Calu3 (cell line): ENCODE measurements around the gene ARMC9. TPM values are rescaled to one million over a fixed set of nuclear protein-coding genes. Genes with fewer than 3 reads are reported as not detected.

Source experiments
- BruUV-seq: library from RNA; stranded (reverse); fragments of 400-500 nt; replicated peaks from 2 replicates; lab custom pipeline; 2021; lab: Mats Ljungman, UMichigan
- CTCF ChIA-PET: fragments of 300-600 bp; sonication (Branson Sonifier 250); formaldehyde crosslinking; loops from one replicate; lab custom pipeline; 2022; ENCODE audit warnings: antibody characterized with exemption; lab: Charles Lee
- DNase-seq: peaks from one replicate; pipeline ENCODE4 v3.0.0; 2022
- H3K27ac Mint-ChIP-seq: one replicate; pipeline ENCODE4 v1.8.0; 2022; ENCODE audit warnings: mixed read lengths; ENCODE audit not compliant: unreplicated experiment
- H3K27me3 Mint-ChIP-seq: one replicate; pipeline ENCODE4 v1.8.0; 2022; ENCODE audit warnings: mixed read lengths; ENCODE audit not compliant: unreplicated experiment
- H3K36me3 Mint-ChIP-seq: one replicate; pipeline ENCODE4 v1.8.0; 2022; ENCODE audit warnings: mild to moderate bottlenecking, moderate library complexity, mixed read lengths; ENCODE audit not compliant: insufficient read depth, unreplicated experiment
- H3K4me1 Mint-ChIP-seq: one replicate; pipeline ENCODE4 v1.8.0; 2022; ENCODE audit warnings: mild to moderate bottlenecking, low read depth, mixed read lengths; ENCODE audit not compliant: unreplicated experiment
- H3K4me3 Mint-ChIP-seq: one replicate; pipeline ENCODE4 v1.8.0; 2022; ENCODE audit warnings: mild to moderate bottlenecking, low read depth, moderate library complexity, mixed read lengths; ENCODE audit not compliant: unreplicated experiment
- H3K9me3 Mint-ChIP-seq: one replicate; pipeline ENCODE4 v1.8.0; 2022; ENCODE audit warnings: low read depth, mixed read lengths; ENCODE audit not compliant: unreplicated experiment
- CTCF ChIP-seq: fragments of 200-600 bp; IDR thresholded peaks from one replicate; pipeline ENCODE4 v1.8.0; 2022; ENCODE audit warnings: antibody characterized with exemption; ENCODE audit not compliant: unreplicated experiment
- intact Hi-C: fragments of 100-400 bp; cut with micrococcal nuclease; formaldehyde crosslinking; loops from one replicate; pipeline ENCODE4 v1.10.0; 2022; ENCODE audit not compliant: unreplicated experiment
- total RNA-seq: library from RNA; stranded (reverse); gene quantifications from 2 replicates; pipeline ENCODE4 v1.2.3, GENCODE V29; 2022

ARMC9 gene
- total RNA-seq, 1 experiment from 2014 or later = 13.6 TPM

GRCh38 chr2:231413921-231414476 is 215.6 kb downstream of the ARMC9 start:
- Mint-ChIP-seq H3K9me3 (no peaks in the 10 kb centered on the region), H3K27ac (no peak overlapping the region), H3K4me1 (peaks cover 17% of the 10 kb centered on the region), H3K36me3 (peaks cover 22% of the 10 kb centered on the region), H3K27me3 (no peaks in the 10 kb centered on the region), H3K4me3 (no peak overlapping the region)
- CTCF ChIA-PET = no interaction called here
- BruUV-seq = no TSS peak
- intact Hi-C loops = loop anchor here (2.0 to 10.0 kb wide), 3 partner anchors 117 to 569 kb away; no protein-coding TSS in a partner anchor
- no peak for TF ChIP-seq CTCF
- no peak for DNase-seq

DNA sequence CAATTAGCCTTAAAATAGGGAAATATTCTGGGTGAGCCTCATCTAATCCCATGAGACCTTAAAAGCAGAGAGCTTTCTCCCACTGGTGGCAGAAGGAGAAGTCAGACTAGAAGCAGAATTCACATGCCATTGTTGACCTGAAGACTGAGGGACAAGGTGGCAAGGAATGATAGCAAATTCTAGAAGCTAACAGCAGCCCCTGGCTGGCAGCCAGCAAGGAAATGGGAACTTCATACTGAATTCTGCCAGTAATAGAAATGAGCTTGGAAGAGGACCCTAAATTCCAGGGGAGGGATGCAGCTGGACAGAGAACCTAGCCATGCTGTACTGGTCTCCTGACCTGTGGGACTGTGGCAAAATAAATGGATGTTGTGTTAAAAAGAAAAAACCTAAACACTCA is 216.6 kb downstream of the ARMC9 start:
- BruUV-seq = no TSS peak
- CTCF ChIA-PET = interaction anchor here (0.6 to 0.7 kb wide), 2 partner anchors 75 to 111 kb away, joined by 3 to 5 read pairs; no protein-coding TSS in a partner anchor
- H3K4me3 Mint-ChIP-seq = no peak overlapping the region
- H3K9me3 Mint-ChIP-seq = no peaks in the 10 kb centered on the region
- DNase-seq = no peak
- TF ChIP-seq CTCF = no peak
- H3K36me3 Mint-ChIP-seq = peaks cover 22% of the 10 kb centered on the region
- intact Hi-C loops = loop anchor here (10.0 kb wide), 2 partner anchors 310 to 570 kb away; no protein-coding TSS in a partner anchor
- no peak overlapping the region for H3K27ac Mint-ChIP-seq
- H3K4me1 Mint-ChIP-seq = peaks cover 17% of the 10 kb centered on the region
- no peaks in the 10 kb centered on the region for H3K27me3 Mint-ChIP-seq

DNA sequence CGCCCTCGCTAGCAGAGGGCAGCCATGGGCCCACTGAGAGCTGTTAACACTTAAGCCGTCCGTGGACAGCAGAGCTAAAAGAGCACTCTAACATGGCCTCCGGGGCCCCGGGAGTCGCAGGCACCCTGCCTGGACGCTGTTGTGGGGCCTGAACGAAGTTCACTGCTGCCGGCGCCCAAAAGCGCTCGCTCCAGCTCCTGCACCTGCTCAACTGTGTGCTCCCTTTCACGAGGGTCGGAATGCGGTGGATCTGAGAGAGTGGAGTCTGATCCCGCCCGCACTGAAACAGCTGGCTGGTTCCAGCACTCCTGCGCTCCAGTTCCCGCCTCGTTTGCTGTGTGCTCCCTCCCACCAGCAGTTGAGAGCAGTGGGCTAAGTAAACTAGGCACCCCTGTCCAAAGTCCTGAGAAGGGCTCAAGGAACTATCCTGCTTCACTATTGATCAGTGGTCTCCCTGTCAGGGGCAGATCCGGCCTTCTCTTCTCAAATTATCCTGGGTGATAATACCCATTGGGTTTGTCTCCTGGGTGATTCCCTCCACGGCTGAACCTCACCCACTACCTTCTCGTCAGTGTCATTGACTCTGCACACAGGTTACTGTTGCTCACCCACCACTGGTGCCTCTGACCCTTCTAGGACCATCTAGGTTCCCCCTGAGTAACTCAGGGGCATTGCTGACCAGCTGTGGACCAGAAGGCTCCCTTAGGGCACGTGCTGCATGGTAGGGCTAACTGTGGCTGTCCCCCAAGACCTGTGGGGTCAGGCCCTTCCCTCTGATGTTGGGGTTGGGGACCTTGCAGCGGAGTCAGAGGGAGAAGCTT is 220.6 kb downstream of the ARMC9 start:
- CTCF ChIA-PET = interaction anchor here (1.7 kb wide), 1 partner anchor 16 kb away, joined by 4 read pairs; no protein-coding TSS in a partner anchor

More for the DNA sequence above, 220.6 kb downstream of the ARMC9 start:
- Mint-ChIP-seq H3K36me3 (no peaks in the 10 kb centered on the region), H3K4me1 (peaks cover 3% of the 10 kb centered on the region), H3K4me3 (no peak overlapping the region), H3K27ac (no peak overlapping the region), H3K9me3 (no peaks in the 10 kb centered on the region), H3K27me3 (no peaks in the 10 kb centered on the region)
- BruUV-seq = no TSS peak
- no peak for DNase-seq
- no peak for TF ChIP-seq CTCF
- intact Hi-C loops = loop anchor here (10.0 kb wide), 2 partner anchors 314 to 574 kb away; no protein-coding TSS in a partner anchor
